ENCODE data around the gene OR1F1.

DNA sequence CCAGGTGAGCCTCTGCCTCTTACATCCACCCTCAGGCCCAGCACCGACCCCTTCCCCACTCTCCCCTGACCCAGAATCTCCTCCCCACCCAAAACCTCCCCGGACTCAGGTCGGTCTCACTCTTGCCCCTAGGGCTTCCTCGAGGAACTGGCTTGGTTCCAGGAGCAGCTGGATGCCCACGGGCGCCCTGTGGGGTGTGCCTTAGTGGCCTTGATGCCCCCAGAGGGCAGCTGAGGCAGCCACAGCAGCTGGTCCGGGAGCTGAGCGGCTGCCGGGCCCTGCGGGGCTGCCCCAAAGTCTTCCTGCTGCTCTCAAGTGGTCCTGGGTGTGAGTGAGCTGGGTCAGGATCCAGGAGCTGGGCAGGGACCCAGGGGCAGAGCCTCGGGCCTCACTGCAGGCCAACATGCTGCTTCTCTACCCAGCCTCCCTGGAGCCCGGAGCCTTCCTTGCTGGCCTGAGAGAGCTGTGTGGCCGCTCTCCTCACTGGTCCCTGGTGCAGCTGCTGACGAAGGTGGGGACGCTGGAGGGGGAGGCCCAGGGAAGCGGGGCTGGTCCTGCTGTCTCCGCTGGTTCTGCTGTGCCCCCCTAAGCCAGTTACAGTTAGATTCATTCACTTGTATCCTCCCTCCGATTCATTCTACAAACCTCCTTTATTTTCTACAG is 43.6 kb upstream of the OR1F1 start:
- no peak for TF ChIP-seq CTCF (IDR thresholded peaks at IDR 0.05)
- TF ChIP-seq ZFX (IDR thresholded peaks at IDR 0.05; ENCODE audit: borderline replicate concordance): no peak
